ENCODE measurements around the gene EFL1.

- no peak for TF ChIP-seq CTCF (IDR thresholded peaks at IDR 0.05)
- no peak for TF ChIP-seq POLR2A (IDR thresholded peaks at IDR 0.05)
Measured at GRCh38 chr15:82305621-82306048, 43.1 kb upstream of the EFL1 start.

Data from heart left ventricle (tissue), 13 donors.